HL-60/S4 (cell line): Measurements from ENCODE around the gene MTMR12.
"Not testable (repeated sequence)": the region's sequence is repeated elsewhere in the genome, so short reads cannot be mapped to it uniquely, and the experiment has no call there.

Experiments
- in situ Hi-C: fragments of 300-500 bp; cut with MboI; formaldehyde crosslinking; loops from 2 replicates; pipeline ENCODE4 v1.14.3; 2022; ENCODE audit warnings: low sequenced_read_pairs

Gene MTMR12

GRCh38 chr5:32239385-32239784, 73.4 kb downstream of the MTMR12 start:
- in situ Hi-C loops, result no loop called here

- in situ Hi-C loops, result no loop called here
These were observed 78.9 kb downstream of the MTMR12 start for GRCh38 chr5:32233696-32234447.

GRCh38 chr5:32233220-32233695, 79.5 kb downstream of the MTMR12 start:
- in situ Hi-C loops, result no loop called here

- in situ Hi-C loops, result no loop called here
These were observed 80.1 kb downstream of the MTMR12 start for GRCh38 chr5:32232441-32233219.

- in situ Hi-C loops, result no loop called here
These were observed 80.8 kb downstream of the MTMR12 start for GRCh38 chr5:32231929-32232328.

- in situ Hi-C loops, result no loop called here
These were observed 81.5 kb downstream of the MTMR12 start for GRCh38 chr5:32231241-32231640.

GRCh38 chr5:32230356-32231099, 82.2 kb downstream of the MTMR12 start:
- in situ Hi-C loops, result no loop called here

GRCh38 chr5:32229586-32229985, 83.2 kb downstream of the MTMR12 start:
- in situ Hi-C loops, result no loop called here

- in situ Hi-C loops, result no loop called here
These were observed 83.9 kb downstream of the MTMR12 start for GRCh38 chr5:32228816-32229215.

- in situ Hi-C loops, result no loop called here
These were observed 87.3 kb downstream of the MTMR12 start for GRCh38 chr5:32225445-32225844.

GRCh38 chr5:32223972-32224609, 88.6 kb downstream of the MTMR12 start:
- in situ Hi-C loops, result no loop called here

- in situ Hi-C loops, result no loop called here
These were observed 89.8 kb downstream of the MTMR12 start for GRCh38 chr5:32222723-32223470.

- in situ Hi-C loops, result no loop called here
These were observed 94.8 kb downstream of the MTMR12 start for GRCh38 chr5:32217886-32218396.

- in situ Hi-C loops, result not testable (repeated sequence)
These were observed 98.4 kb downstream of the MTMR12 start for GRCh38 chr5:32214344-32214743.

- in situ Hi-C loops, result no loop called here
These were observed 102.6 kb downstream of the MTMR12 start for GRCh38 chr5:32210151-32210550.

- in situ Hi-C loops, result not testable (repeated sequence)
These were observed 103.9 kb downstream of the MTMR12 start for GRCh38 chr5:32208837-32209236.

GRCh38 chr5:32207355-32207634, 105.4 kb downstream of the MTMR12 start:
- in situ Hi-C loops, result no loop called here

- in situ Hi-C loops, result no loop called here
These were observed 106.0 kb downstream of the MTMR12 start for GRCh38 chr5:32206509-32207354.

GRCh38 chr5:32206053-32206452, 106.7 kb downstream of the MTMR12 start:
- in situ Hi-C loops, result no loop called here
